Mesenchymal stem cell (in vitro differentiated cells and primary cell): ENCODE results near the gene CFAP65.

Experiments
- DNase-seq: peaks from one replicate; pipeline ENCODE4 v3.0.0-alpha.2; 2013
- H2AFZ ChIP-seq: one replicate; pipeline ENCODE4 v1.6.1; 2013; ENCODE audit warnings: low read depth, mild to moderate bottlenecking, control low read depth, inconsistent platforms, low read length, moderate library complexity
- H2AK5ac ChIP-seq: 2 replicates; pipeline ENCODE4 v1.6.1; 2013; ENCODE audit warnings: low read length, moderate library complexity, mild to moderate bottlenecking, inconsistent platforms; ENCODE audit not compliant: severe bottlenecking
- H2BK120ac ChIP-seq: one replicate; pipeline ENCODE4 v1.6.1; 2013; ENCODE audit warnings: low read depth, mild to moderate bottlenecking, inconsistent platforms, low read length, moderate library complexity
- H2BK12ac ChIP-seq, 2 experiments: one replicate each; pipeline ENCODE4 v1.6.1; 2013; ENCODE audit warnings: inconsistent platforms in 2 of 2, low read length in 2 of 2, mild to moderate bottlenecking in 2 of 2, moderate library complexity in 2 of 2, control low read depth in 1 of 2
- H2BK15ac ChIP-seq: one replicate; pipeline ENCODE4 v1.6.1; 2013; ENCODE audit warnings: mild to moderate bottlenecking, low read depth, inconsistent platforms; ENCODE audit not compliant: poor library complexity, severe bottlenecking
- H2BK5ac ChIP-seq: 2 replicates; pipeline ENCODE4 v1.6.1; 2013; ENCODE audit warnings: low read depth, mild to moderate bottlenecking, low read length, control low read depth, inconsistent platforms; ENCODE audit not compliant: poor library complexity, severe bottlenecking
- H3K14ac ChIP-seq, 2 experiments: one replicate each; pipeline ENCODE4 v1.6.1; 2013; ENCODE audit warnings: inconsistent platforms in 2 of 2, low read length in 2 of 2, control low read depth in 1 of 2, mild to moderate bottlenecking in 1 of 2, moderate library complexity in 1 of 2
- H3K18ac ChIP-seq, 2 experiments: one replicate each; pipeline ENCODE4 v1.6.1; 2013; ENCODE audit warnings: inconsistent platforms in 2 of 2, low read length in 2 of 2, control low read depth in 1 of 2, low read depth in 1 of 2, mild to moderate bottlenecking in 1 of 2
- H3K23ac ChIP-seq, 2 experiments: one replicate each; pipeline ENCODE4 v1.6.1; 2013; ENCODE audit warnings: inconsistent platforms in 2 of 2, low read length in 2 of 2, mild to moderate bottlenecking in 2 of 2, moderate library complexity in 2 of 2, control low read depth in 1 of 2
- H3K27ac ChIP-seq: 2 replicates; pipeline ENCODE4 v1.5.1; 2013; ENCODE audit warnings: mild to moderate bottlenecking, moderate library complexity, low read length, control low read depth, inconsistent platforms; ENCODE audit not compliant: poor library complexity, severe bottlenecking
- H3K27me3 ChIP-seq, 2 experiments: 2 replicates each; pipeline versions ENCODE4 v1.6.1 to v1.7.0; 2013; ENCODE audit warnings: low read length in 2 of 2, mild to moderate bottlenecking in 2 of 2, moderate library complexity in 2 of 2, control low read depth in 1 of 2, inconsistent platforms in 1 of 2; ENCODE audit not compliant: control insufficient read depth in 1 of 2, insufficient read depth in 1 of 2
- H3K36me3 ChIP-seq, 2 experiments: 2 replicates each; pipeline versions ENCODE4 v1.6.1 to v1.7.0; 2013; ENCODE audit warnings: low read length in 2 of 2, control low read depth in 1 of 2, inconsistent platforms in 1 of 2, low read depth in 1 of 2, mild to moderate bottlenecking in 1 of 2; ENCODE audit not compliant: insufficient read depth in 2 of 2, control insufficient read depth in 1 of 2
- H3K4ac ChIP-seq, 2 experiments: one replicate each; pipeline ENCODE4 v1.6.1; 2013; ENCODE audit warnings: inconsistent platforms in 2 of 2, low read length in 2 of 2, mild to moderate bottlenecking in 2 of 2, moderate library complexity in 2 of 2, control low read depth in 1 of 2, low read depth in 1 of 2
- H3K4me1 ChIP-seq: 2 replicates; pipeline ENCODE4 v1.6.1; 2013; ENCODE audit warnings: low read depth, low read length, control low read depth; ENCODE audit not compliant: control insufficient read depth, insufficient read depth
- H3K4me2 ChIP-seq: 2 replicates; pipeline ENCODE4 v1.6.1; 2013; ENCODE audit warnings: low read length, mild to moderate bottlenecking, inconsistent platforms; ENCODE audit not compliant: poor library complexity, severe bottlenecking
- H3K4me3 ChIP-seq, 2 experiments: 2 replicates each; pipeline versions ENCODE4 v1.5.1 to v1.7.0; 2013; ENCODE audit warnings: low read length in 2 of 2, mild to moderate bottlenecking in 2 of 2, control low read depth in 1 of 2, low read depth in 1 of 2; ENCODE audit not compliant: insufficient read depth in 1 of 2
- H3K79me1 ChIP-seq: replicated peaks from 2 replicates; pipeline ENCODE4 v1.6.1; 2013; ENCODE audit warnings: mild to moderate bottlenecking, control low read depth, low read length, inconsistent platforms; ENCODE audit not compliant: poor library complexity, severe bottlenecking
- H3K9ac ChIP-seq: 2 replicates; pipeline ENCODE4 v1.7.0; 2013; ENCODE audit warnings: mild to moderate bottlenecking, low read length, moderate library complexity
- H3K9me3 ChIP-seq: 2 replicates; pipeline ENCODE4 v1.7.0; 2013; ENCODE audit warnings: mild to moderate bottlenecking, low read length; ENCODE audit not compliant: control insufficient read depth
- H4K8ac ChIP-seq: one replicate; pipeline ENCODE4 v1.6.1; 2013; ENCODE audit warnings: inconsistent platforms, mild to moderate bottlenecking, low read length, moderate library complexity
- H4K91ac ChIP-seq: one replicate; pipeline ENCODE4 v1.6.1; 2013; ENCODE audit warnings: mild to moderate bottlenecking, low read length, inconsistent platforms
- WGBS: methylation state at CpG from one replicate; pipeline ENCODE4 v1.1.7; 2013; ENCODE audit warnings: mixed read lengths; 5-methylcytosine and 5-hydroxymethylcytosine counted together

The CFAP65 gene

DNA sequence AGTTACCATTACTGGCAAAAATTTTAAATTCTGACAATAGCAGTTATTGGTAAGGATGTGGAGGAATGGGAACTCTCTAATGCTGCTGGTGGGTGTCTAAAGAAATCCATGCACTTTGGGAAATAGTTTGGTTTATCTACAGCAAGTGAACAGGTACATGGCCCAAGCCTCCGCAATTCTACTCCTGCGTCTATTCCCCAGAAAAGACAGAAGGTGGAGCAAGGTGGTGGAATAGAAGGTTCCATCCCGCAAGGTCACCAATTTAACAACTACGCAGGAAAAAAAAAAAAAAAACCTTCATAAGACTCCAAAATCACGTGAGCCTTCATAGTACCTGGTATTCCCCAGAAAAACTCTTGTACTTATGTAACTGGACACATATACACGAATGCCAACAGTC, 6.5 kb downstream of the CFAP65 start:
- H2AFZ ChIP-seq, result no peak overlapping the region
- WGBS, result 44% methylated on average over 6 of the region's 6 CpGs
- no peaks in the 10 kb centered on the region for H3K4me1 ChIP-seq
- no peak overlapping the region for H2BK5ac ChIP-seq
- no peak overlapping the region for H3K4me2 ChIP-seq
- no peak overlapping the region for H3K4ac ChIP-seq
- H4K91ac ChIP-seq, result no peak overlapping the region
- no peak overlapping the region for H2AK5ac ChIP-seq
- no peaks in the 10 kb centered on the region for H3K36me3 ChIP-seq
- no peak overlapping the region for H4K8ac ChIP-seq
- H3K23ac ChIP-seq, result no peak overlapping the region
- H2BK15ac ChIP-seq, result no peak overlapping the region
- no peaks in the 10 kb centered on the region for H3K9me3 ChIP-seq
- H3K9ac ChIP-seq, result no peak overlapping the region
- no peak overlapping the region for H3K18ac ChIP-seq
- no peak for DNase-seq
- no peak overlapping the region for H3K14ac ChIP-seq
- no peak overlapping the region for H3K4me3 ChIP-seq
- H3K79me1 ChIP-seq, result no peaks in the 10 kb centered on the region
- no peak overlapping the region for H3K27ac ChIP-seq
- peaks cover 64 to 88% of the 10 kb centered on the region in 2 experiments for H3K27me3 ChIP-seq
- no peak overlapping the region for H2BK12ac ChIP-seq
- H2BK120ac ChIP-seq, result no peak overlapping the region

GRCh38 chr2:219032051-219032745, 9.1 kb downstream of the CFAP65 start:
- Histone ChIP-seq H3K36me3 (no peaks in the 10 kb centered on the region), H2AFZ (no peak overlapping the region)

DNA sequence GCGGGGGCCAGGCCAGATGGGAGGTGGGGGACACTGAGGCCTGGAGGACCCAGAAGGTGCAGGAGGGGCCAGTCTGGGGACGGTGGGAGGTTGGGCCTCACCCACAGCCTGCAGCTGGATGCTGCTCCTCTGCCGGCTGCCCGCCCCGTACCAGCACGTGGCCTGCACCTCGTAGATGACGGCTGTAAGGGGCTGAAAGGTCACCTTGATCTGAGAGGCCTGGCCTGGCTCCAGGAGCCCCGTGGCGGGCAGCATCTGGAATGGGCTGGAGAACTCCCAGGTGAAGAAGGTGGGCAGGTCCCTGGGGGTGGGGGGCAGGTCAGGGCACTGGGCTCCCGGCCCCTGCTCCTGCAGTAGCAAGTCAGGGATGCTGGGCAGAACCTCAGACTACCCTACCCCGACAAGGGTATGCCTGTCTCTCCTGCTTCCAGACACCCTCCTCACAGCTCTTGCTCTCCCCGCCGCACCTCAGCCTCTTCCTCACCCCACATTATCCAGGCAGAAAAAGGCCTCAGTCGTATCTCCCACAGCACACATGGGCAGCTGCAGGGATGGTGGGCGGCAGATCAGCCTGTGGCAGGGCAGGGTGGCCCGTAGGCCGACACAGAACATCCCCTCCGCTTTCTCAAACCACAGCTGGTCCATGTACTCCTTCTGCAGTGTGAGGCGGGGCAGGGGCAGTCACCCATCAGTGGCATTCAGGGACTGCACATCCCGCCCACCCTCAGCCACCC, 10.1 kb downstream of the CFAP65 start:
- H3K4me1 ChIP-seq, result no peaks in the 10 kb centered on the region
- H3K14ac ChIP-seq, result no peak overlapping the region
- H3K4me3 ChIP-seq, result no peak overlapping the region
- H2BK15ac ChIP-seq, result no peak overlapping the region
- H3K79me1 ChIP-seq, result no peaks in the 10 kb centered on the region
- H2AK5ac ChIP-seq, result no peak overlapping the region
- H3K9ac ChIP-seq, result no peak overlapping the region
- H2BK5ac ChIP-seq, result no peak overlapping the region
- H3K23ac ChIP-seq, result no peak overlapping the region
- DNase-seq, result no peak
- no peaks in the 10 kb centered on the region for H3K9me3 ChIP-seq
- H2BK120ac ChIP-seq, result no peak overlapping the region
- H3K4me2 ChIP-seq, result no peak overlapping the region
- H3K27ac ChIP-seq, result no peak overlapping the region
- no peaks in the 10 kb centered on the region for H3K36me3 ChIP-seq
- no peak overlapping the region for H3K18ac ChIP-seq
- no peak overlapping the region for H2AFZ ChIP-seq
- H3K4ac ChIP-seq, result no peak overlapping the region
- H4K91ac ChIP-seq, result no peak overlapping the region
- H2BK12ac ChIP-seq, result no peak overlapping the region
- 83% methylated on average over 20 of the region's 21 CpGs for WGBS
- H4K8ac ChIP-seq, result no peak overlapping the region
- H3K27me3 ChIP-seq, result peaks cover 63 to 88% of the 10 kb centered on the region in 2 experiments

More at GRCh38 chr2:219032051-219032745, 9.1 kb downstream of the CFAP65 start:
- Histone ChIP-seq H2AK5ac (no peak overlapping the region), H3K23ac (no peak overlapping the region), H3K4ac (no peak overlapping the region), H3K4me3 (no peak overlapping the region), H3K27ac (no peak overlapping the region), H4K8ac (no peak overlapping the region), H3K27me3 (peaks cover 60 to 86% of the 10 kb centered on the region in 2 experiments), H2BK15ac (no peak overlapping the region), H2BK12ac (no peak overlapping the region), H3K79me1 (no peaks in the 10 kb centered on the region), H3K18ac (no peak overlapping the region), H3K9me3 (no peaks in the 10 kb centered on the region), H4K91ac (no peak overlapping the region), H3K14ac (no peak overlapping the region), H2BK120ac (no peak overlapping the region), H3K4me2 (no peak overlapping the region), H3K4me1 (no peaks in the 10 kb centered on the region), H3K9ac (no peak overlapping the region), H2BK5ac (no peak overlapping the region)
- 80% methylated on average over 21 of the region's 23 CpGs for WGBS
- DNase-seq, result no peak

- Histone ChIP-seq H3K9me3 (no peaks in the 10 kb centered on the region), H3K27ac (no peak overlapping the region), H2AFZ (no peak overlapping the region), H3K14ac (no peak overlapping the region), H2AK5ac (no peak overlapping the region), H3K36me3 (no peaks in the 10 kb centered on the region), H3K4me3 (no peak overlapping the region), H2BK120ac (no peak overlapping the region), H3K18ac (no peak overlapping the region), H2BK12ac (no peak overlapping the region), H3K23ac (no peak overlapping the region), H3K79me1 (no peaks in the 10 kb centered on the region), H3K9ac (no peak overlapping the region), H3K27me3 (peaks cover 63 to 83% of the 10 kb centered on the region in 2 experiments), H3K4ac (no peak overlapping the region), H2BK5ac (no peak overlapping the region), H3K4me1 (no peaks in the 10 kb centered on the region), H4K91ac (no peak overlapping the region), H4K8ac (no peak overlapping the region), H2BK15ac (no peak overlapping the region), H3K4me2 (no peak overlapping the region)
- WGBS, result 83% methylated on average over 15 of the region's 16 CpGs
- no peak for DNase-seq
These were observed 11.0 kb downstream of the CFAP65 start for GRCh38 chr2:219030177-219030940.
